D341Med (cell line): ENCODE results near the gene MRPL38.

Experiments
- DNase-seq: peaks from one replicate; pipeline ENCODE4 v3.0.0; 2012; ENCODE audit warnings: low spot score

The MRPL38 gene

GRCh38 chr17:75904749-75905521, at the start of gene MRPL38:
MRPL38 (minus strand) TSS chr17:75904884; CDS start chr17:75904875, 9 bp downstream.
- peak; percentile 100 for DNase-seq

GRCh38 chr17:75950855-75951554, 46.3 kb upstream of the MRPL38 start:
- DNase-seq, result no peak

- no peak for DNase-seq
Observed at GRCh38 chr17:75950421-75950820, 45.7 kb upstream of the MRPL38 start.

GRCh38 chr17:75945211-75945610, 40.5 kb upstream of the MRPL38 start:
- DNase-seq, result peak; percentile 64

GRCh38 chr17:75943491-75943890, 38.8 kb upstream of the MRPL38 start:
- DNase-seq, result no peak

- DNase-seq, result no peak
Observed at GRCh38 chr17:75942473-75942872, 37.8 kb upstream of the MRPL38 start.

DNA sequence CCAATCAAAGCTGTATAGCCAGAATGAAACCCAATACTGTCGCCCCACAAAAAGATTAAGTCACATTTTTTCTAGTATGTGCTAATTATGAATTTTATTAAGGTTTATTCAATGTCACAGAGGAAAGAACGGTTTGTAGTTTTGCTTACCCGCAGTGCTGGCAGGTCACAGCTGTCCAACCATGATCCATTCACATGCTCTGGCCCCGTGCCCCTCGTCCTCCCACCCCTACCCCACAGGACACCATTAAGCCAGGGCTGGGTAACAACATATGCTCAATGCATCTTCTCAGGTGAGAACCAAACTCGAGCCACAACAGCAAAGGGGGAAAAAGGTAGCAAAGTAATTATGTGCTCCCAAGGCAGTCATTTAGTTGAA, 36.7 kb upstream of the MRPL38 start:
- DNase-seq, result peak; percentile 41

DNA sequence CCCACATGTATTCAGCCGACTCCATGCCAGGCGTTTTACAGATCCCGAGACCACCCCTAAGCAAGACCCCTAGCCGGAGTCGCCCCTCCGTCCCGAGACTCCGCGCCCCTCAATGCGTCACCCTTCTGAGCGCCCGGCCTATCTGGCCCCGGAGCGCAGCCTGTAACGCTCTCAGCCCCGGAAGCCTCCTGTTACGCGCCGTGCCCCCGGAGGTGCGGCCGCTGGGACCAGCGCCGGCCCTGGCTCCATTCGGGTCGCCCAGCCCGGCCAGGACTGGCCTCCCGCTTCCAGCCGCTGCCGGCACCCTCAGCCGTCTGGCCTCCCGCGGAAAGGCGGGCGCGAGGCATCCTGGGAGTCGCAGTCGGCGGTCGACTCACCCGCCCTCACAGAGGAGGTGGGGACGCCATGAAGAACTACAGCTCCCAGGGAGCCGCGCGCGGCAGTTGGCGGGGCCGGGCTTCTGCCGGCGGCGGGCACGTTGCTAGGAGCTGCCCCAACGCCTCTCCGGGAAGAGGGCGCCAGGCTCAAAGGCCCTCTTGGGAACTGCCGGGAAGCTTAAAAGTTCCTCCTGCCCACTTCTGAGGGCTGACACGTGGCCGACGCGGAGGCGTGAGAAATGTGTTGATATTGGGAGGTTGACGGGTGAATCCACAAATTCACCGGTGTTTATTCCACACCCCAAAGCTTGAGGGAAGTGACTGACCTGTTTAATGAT, 36.2 kb upstream of the MRPL38 start, which contains the start of gene FBF1:
TSS of gene FBF1 (minus strand) at position 316 of the 715 bp plus-strand sequence. CDS start 2,893 bp downstream, outside the sequence.
- peak; percentile 100 for DNase-seq

- DNase-seq, result no peak
Observed at GRCh38 chr17:75937652-75938051, 33.0 kb upstream of the MRPL38 start.

- DNase-seq, result no peak
Observed at GRCh38 chr17:75933808-75934207, 29.1 kb upstream of the MRPL38 start.

DNA sequence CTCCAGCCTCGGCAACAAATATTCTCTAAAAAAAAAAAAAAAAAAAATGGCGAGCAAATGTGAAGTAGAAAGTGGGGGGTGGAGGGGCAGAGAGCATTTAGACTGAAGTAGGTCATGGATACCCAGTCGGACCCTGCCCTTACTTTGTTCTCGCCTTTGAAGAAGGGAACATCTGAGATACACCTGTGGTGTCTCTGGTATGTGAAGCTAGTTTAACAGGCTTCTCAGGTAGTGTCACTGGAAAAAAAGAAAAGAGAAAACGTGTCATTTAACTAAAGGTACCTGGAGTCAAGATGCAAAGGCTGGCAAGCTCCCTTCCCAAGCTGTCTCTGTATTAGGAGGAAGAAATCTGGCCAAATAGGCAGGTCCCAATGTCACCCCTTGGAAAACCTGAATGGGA, 28.2 kb upstream of the MRPL38 start:
- DNase-seq, result no peak

DNA sequence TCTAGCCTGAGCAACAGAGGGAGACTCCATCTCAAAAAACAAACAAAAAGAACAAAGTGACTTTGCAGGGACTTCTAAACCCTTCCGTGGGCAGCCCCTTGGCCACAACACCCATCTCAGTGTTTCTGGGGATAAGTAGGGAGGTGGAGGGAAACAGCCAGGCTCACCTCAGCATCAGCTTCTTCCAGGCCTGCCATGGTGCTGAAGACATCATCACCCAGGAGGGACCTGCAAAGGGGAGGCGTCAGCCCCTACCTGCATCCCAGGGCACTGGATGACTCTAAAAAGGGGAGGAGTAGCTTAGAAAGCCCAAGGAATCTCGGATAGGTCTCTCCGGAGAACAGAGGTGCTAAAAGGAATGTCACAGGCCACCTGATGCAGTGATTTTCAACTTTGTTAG, 26.4 kb upstream of the MRPL38 start:
- no peak for DNase-seq

DNA sequence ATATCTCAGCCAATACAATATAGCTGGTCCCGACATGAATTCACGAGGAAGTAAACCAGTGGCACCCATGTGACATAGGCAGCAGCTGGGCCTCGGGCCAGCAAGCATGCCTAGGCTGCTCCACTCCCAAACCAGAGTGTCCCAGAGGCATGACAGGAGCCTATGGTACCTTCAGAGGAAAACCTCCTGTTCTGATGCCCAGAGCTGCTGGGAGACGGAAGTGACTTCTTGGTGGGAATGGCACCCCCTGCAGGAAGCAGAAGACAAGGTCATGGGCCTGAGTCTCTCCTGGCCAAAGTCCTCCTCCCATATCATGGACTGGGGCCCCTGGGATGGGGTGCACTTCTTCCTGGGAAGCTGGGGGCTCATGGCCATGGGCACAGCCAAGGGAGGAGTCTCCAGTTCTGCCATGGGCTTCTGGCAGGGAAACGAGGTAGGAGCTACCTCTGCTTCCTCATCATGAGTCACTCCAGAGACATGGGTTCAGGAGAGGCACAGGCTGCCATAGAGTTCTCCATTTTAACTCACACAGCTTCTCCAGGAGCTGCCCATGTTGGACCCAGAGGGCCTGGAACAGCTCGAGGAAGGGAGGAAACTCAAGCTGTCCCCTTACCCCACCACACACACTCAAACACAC, 22.7 kb upstream of the MRPL38 start:
- peak; percentile 71 for DNase-seq

DNA sequence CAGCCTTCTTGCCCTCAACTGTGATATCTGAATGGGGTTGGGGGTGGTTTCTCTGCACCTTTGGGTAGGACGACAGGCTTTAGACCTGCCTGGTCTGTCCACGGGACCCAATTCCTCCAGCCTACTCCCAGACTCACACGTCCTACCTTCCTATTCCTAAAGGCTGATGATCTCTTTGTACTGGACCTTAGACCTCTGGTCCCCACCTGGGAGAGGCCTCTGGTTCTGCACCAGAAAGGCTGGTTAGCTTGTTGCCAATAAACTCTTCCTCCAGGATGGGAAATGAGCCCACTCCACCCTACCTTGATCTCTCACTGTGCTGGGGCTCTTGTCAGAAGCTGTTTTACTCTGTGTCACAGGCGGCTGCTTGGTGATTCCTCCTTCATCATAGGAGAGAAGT, 21.8 kb upstream of the MRPL38 start:
- DNase-seq, result no peak

DNA sequence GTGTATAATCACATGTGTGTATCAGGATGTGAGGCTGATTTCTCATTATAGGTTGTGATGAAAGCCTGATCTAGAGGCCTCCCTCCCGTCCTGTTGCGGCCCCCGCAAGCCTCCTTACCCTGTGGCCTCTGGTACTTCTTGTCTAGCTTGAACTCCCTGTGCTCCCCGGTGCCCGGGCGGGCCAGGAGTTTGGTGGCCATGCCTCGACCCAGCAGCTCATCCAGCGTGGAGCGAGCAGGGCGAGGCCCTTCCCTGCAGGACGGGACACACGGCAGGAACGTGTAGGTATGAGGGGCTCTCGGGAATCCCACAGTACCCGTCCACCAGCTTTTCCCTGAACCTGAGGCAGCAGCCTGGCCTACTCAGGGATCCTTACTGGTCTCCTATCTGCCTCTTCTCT, 21.2 kb upstream of the MRPL38 start:
- DNase-seq, result no peak

DNA sequence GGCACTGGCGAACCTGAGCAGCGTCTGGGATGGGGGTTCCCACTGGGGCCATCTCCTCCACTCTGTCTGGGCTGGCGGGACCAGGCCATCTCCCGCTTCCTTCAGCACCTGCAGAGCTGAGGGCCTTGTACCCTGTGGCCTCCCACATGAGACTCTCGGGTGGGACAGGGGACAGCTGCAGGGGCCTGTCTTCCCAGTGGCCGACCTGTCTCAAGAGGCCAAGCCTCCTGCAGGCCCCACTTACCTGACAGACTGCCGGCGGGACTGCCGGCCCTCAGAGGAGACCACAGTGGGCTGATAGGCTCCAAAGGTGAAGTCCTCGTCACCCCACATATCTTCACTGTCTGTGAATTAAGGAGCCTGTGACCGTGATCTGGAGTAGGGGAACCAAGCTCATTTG, 20.4 kb upstream of the MRPL38 start:
- no peak for DNase-seq

DNA sequence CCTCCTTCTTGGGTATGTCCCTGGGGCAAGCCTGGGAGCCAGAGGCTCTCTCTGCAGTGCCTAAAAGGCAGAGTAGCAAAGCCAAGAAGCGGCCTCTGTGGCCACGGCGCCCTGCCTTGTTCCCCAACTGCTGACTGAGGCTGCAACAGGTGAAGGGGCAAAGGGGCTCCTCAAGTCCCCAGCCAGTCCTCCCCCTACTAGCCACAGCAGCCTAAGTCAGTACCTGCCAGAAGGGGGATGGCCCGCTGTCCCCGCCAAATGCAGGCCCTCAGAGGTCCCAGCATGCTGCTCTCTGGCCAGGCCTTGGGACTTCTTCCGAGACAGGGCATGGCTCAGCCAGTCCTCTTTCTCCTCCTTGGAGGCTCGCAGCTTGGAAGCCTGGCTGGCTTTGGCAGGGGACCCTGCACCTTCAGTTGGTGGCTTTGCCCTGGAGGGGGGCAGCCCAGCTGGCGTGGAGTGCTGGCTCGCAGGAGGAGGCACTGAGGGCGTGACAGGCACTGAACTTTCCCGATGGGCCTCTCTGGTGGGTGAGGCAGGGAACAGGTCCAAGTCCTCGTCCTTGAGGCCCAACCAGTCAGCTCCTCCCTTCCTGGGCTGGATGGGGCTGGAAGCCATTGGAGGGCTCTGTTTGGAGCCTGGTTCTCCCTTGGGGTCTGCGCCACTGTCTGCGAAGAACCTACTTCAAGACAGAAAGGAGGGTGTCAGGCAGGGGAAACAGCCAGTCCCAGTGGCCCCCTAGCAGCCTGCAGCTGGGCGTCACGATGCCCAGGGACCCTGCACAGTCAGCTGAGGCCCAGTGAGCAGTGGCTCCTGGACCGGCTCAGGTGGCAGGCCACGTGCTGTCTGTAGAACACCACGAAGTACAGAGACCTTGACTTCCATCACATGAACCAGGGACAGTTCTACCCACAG, 18.5 kb upstream of the MRPL38 start:
- no peak for DNase-seq

DNA sequence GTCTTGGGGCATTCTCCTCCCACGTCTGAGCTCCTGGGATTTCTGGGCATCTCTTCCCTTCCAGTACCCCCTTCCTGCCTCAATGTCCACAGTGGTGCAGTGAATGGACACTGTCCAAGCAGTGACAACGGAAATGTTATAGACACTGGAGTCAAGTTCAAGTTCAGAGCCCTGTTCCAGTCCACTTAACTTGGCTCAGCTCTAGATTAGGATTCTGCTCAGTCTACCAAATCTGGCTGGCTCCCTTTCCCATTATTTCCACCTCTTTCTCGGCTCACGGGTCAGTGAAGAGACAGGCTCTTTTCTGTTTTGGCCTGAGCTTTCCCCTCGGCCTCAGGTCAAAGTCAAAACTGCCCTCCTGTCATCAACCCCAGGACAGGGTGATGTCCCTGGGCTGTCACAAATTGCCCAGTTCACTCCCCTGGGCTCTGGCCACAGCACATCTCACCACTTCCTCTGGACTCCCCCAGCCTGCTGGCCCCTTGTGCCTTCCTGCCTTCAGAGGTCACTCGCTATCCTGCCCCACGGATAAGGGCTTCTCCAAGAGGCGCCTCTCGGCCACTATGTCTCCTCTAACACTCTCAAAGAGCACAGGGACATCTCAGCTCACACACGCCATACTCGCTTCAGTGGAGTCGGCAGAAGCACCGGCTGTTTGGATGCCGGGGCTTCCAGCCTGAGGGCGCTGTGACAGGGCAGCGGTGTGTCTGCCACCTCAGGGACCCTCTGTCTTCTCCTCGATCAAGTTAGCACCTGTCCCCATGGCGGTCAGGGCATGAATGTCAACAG, 17.7 kb upstream of the MRPL38 start:
- DNase-seq, result peak; percentile 28

DNA sequence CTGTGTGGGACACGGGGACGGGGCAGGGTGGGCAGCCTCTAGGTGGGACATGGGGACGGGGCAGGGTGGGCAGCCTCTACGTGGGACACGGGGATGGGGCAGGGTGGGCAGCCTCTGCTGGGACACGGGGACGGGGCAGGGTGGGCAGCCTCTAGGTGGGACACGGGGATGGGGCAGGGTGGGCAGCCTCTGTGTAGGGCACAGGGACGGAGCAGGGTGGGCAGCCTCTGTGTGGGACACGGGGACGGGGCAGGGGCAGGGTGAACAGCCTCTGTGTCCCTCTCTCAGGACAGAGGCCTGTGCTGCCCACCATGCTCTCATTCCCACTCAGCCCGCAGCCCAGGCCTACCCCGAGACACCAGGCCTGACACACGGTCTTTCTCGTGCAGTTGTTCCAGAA, 16.9 kb upstream of the MRPL38 start:
- peak; percentile 31 for DNase-seq

GRCh38 chr17:75920045-75920560, 15.4 kb upstream of the MRPL38 start:
- no peak for DNase-seq
